Measurements from ENCODE around the gene MMP24.
"Not testable (repeated sequence)": the region's sequence is repeated elsewhere in the genome, so short reads cannot be mapped to it uniquely, and the experiment has no call there.

Gene MMP24

GRCh38 chr20:35226126-35226883, at the start of gene MMP24:
MMP24 (plus strand) TSS chr20:35226690; CDS start chr20:35226739, 49 bp downstream.
- no peak for DNase-seq

GRCh38 chr20:35179292-35180212, 46.9 kb upstream of the MMP24 start:
- DNase-seq: no peak

DNA sequence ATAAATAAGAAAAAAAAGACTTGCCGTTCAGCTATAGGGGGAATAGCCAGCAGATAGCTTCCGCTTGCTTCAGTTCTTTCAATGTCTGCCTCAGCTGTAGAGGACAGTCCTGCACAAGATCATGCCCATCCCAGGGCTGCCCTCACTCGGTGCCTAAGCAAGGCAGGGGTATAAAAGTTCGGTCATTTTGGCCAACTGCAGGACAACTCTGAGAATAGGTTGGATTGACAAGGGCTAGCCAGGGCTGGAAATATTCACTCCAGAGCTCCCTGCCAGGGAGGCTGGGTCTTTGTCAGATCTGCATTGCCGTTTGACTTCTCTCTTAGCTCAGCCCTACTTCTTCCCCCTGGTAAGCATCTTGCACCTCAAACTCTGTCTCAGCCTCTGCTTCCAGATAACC, 46.2 kb upstream of the MMP24 start:
- DNase-seq: no peak

GRCh38 chr20:35181731-35182130, 44.8 kb upstream of the MMP24 start:
- no peak for DNase-seq

GRCh38 chr20:35186691-35187289, 39.7 kb upstream of the MMP24 start:
- DNase-seq: not testable (repeated sequence)

GRCh38 chr20:35187584-35188190, 38.8 kb upstream of the MMP24 start:
- DNase-seq: no peak

GRCh38 chr20:35189223-35189622, 37.3 kb upstream of the MMP24 start:
- not testable (repeated sequence) for DNase-seq

DNA sequence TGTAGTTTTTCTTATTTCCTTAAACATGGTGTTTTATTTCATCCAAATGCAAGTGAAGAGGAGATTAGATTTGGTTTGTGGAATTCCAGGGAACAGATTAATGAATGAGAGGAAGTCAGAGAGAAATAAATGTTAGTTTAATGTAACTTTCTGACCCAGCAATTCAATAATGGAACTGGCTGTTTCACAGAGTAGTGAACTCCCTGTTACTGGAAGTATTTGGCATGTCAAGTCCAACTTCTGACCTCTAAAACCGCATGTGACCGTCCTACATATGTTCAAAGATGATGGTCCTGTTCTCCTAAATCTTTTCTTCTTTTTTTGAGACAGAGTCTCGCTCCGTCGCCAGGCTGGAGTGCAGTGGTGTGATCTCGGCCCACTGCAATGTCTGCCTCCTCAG, 35.9 kb upstream of the MMP24 start:
- no peak for DNase-seq

- DNase-seq: no peak
These were observed 34.9 kb upstream of the MMP24 start for GRCh38 chr20:35191419-35192117.

DNA sequence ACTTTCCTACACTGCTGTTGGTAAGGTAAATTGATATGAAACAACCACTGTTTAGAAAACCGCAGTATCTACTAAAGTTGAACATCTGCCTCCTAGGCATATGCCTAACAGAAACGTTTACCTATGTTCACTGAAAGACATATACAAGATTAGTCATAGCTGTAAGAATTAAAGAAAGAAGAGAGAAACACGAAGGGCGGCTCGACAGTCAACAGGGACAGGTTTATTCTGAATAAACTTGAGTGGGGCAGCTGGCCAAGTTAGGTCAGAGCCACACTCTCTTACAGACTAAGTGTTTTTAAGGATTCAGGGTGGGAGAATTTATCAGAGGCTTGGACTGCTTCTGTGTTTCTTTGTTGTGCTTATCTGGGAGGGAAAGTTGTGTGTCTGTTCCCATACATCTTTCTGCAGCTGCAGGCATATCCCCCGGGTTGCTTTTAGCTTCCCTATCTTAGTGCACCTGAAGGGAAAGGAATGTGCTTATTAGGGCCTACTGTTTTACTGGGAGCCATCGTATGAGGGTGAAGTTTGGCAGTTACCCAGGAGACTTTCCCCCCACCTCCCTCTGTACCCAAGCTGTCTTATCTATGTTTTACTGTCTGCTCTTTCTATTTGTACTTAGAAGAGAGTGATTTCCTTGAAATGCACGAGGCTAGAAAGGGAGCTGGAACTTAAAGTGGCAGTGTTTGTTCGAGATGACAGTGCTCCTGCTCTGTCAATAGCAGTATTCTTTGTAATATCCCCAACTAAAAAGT, 34.2 kb upstream of the MMP24 start:
- no peak for DNase-seq

DNA sequence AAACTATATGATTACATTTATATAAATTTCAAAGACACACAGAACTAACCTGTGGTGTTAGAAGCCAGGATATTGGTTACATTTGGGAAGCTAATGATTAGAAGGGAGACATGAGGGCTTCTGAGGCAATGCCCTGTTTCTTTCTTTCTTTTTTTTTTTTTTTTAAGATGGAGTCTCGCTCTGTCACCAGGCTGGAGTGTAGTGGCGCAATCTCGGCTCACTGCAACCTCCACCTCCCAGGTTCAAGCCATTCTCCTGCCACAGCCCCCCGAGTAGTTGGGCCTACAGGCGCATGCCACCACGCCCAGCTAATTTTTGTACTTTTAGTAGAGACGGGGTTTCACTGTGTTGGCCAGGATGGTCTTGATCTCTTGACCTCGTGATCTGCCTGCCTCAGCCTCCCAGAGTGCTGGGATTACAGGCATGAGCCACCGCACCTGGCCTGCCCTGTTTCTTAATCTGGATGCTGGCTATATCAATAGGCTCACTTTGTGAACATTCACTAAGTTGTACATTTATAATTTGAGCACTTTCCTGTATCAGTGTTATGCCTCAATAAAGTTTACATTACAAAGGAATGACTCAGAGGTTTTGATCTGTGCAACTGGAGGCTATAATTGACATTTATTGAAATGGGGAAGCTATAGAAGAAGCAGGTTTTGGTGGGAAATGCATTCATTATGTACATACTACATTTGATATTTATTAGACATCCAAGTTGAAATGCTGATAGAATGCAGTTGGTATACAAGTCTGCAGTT, 33.3 kb upstream of the MMP24 start:
- not testable (repeated sequence) for DNase-seq

- no peak for DNase-seq
These were observed 30.2 kb upstream of the MMP24 start for GRCh38 chr20:35196313-35196712.

DNA sequence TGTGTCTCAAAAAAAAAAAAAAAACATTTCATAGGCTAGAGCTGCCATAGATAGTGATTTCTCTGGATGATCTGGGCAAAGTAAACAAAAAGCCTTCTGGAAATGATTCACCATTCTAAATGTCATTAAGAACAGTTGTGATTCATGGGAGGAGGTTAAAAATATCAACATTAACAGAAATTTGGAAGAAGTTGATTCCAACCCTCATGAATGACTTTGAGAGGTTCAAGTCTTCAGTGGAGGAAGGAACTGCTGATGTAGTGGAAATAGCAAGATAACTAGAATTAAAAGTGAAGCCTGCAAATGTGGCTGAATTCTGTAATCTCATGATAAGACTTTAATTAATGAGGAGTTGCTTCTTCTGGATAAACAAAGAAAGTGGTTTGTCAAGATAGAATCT, 26.8 kb upstream of the MMP24 start:
- DNase-seq: no peak

DNA sequence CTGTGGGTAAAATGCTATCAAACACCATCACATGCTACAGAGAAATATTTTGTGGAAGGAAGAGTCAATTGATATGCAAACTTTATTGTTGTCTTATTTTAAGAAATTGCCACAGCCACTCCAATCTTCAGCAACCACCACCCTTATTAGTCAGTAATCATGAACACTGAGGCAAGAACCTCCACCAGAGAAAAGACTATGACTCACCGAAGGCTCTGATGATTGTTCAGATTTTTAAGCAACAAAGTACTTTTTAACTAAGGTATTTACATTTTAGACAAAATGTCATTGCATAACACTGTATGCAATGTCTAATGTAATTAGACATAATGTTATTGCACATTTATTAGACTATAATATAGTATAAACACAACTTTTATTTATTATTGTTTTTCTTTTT, 26.2 kb upstream of the MMP24 start:
- DNase-seq: no peak

DNA sequence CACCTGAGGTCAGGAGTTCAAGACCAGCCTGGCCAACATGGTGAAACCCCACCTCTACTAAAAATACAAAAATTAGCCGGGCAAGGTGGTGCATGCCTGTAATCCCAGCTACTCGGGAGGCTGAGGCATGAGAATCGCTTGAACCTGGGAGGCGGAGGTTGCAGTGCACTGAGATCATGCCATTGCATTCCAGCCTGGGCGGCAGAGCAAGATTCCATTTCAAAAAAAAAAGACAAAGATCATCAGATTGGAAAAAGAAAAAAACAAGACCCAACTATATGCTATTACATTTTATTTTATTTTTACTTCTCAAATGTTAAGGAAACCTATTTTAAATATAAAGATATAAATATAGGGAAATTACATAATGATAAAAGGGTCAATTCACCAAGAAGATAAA, 25.0 kb upstream of the MMP24 start:
- not testable (repeated sequence) for DNase-seq

DNA sequence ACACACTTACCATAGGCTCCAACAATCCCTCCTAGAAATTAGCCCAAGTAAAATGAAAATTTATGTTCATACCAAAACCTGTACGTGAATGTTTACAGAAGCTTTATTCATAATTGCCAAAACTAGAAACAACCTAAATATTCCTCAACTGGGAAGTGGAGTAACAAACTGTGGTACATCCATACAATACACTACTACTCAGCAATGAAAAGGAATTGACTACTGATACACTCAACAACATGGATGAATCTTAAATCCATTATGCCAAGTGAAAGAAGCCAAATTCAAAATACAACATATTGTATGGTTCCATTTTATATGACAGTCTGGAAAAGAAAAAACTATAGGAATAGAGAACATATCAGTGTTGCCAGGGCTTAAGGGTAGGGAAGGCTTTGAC, 19.7 kb upstream of the MMP24 start:
- no peak for DNase-seq

DNA sequence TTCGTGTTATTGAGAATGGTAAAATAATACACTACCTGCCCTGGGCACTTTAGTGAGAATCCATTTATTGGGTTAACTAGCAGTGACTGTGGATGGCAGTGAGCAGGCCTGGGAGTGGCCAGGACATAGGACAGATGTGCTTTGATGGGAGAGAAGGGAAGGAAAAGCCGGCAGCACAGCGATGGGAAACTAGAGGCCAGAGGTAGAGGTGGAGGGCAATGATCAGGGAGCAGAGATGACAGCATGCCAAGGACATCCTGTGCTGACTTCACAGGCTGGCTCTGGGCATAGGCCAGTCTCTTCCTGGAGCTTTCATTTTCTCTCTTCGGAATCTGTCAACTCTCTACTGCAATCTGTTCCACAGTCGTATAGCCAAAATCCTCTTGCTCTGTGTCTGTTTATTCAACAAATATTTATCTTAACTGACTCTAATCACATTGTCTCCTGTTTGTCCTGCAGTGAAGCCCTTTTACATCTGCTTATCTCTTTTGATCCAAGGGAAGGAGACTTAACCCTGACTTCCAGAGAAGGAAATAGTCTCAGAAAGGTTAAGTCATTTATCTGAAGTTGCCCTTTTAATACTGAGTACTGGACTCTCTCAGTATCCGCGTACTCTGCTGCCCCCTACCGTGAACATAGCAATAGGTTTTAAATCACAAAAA, 18.4 kb upstream of the MMP24 start:
- peak; percentile 56 for DNase-seq

- no peak for DNase-seq
These were observed 11.2 kb upstream of the MMP24 start for GRCh38 chr20:35215066-35215956.

- DNase-seq: no peak
These were observed 9.9 kb upstream of the MMP24 start for GRCh38 chr20:35216541-35216940.

Data from activated effector memory CD4-positive, alpha-beta T cell treated with Interleukin-2 at 50 U/mL for 16 hours (primary cell).